CD4-positive, alpha-beta T cell treated with Interleukin-17A for 4 hours (primary cell): ENCODE measurements around the gene FAM107B.

ENCODE experiments used
- DNase-seq: peaks from one replicate; pipeline ENCODE4 v3.0.0-alpha.2; 2020; ENCODE audit warnings: mixed read lengths

The FAM107B gene

DNA sequence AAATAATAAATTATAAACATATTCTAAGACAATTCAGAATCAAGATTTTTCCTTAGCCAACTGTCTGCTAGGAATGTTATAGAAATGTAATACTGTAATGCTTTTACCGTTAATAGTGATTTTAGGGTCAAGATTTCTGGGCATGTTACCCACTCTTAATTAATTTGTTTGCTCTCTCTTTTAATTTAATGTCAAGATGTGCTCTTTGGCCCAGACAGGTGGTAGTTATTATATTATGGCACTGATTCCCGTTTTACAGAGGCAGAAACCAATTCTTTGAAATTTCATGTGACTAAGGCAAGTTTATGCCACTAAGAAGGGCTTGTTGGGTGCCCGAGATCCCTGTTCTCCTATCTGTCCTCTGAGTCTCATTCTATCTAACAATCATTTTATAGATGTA is 959 bp upstream of the FAM107B start:
- DNase-seq = no peak

DNA sequence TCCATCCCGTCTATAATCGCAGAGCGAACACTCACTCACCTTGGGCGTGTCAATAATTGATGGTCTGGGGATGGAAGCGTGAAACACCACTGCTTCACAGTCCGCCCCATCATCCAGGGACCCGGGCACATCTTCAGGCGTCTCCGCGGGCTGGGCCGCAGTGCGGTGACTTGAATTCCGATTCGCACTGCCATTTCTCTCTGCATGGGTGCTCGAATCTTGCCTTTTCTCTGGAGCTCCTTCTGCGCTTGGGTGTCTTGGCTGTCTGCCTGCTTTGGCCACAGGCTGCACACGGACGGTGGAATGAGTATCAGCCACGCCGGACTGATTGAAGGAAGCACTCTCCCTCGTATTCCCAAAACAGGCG is 500 bp downstream of the FAM107B start:
- no peak for DNase-seq

DNA sequence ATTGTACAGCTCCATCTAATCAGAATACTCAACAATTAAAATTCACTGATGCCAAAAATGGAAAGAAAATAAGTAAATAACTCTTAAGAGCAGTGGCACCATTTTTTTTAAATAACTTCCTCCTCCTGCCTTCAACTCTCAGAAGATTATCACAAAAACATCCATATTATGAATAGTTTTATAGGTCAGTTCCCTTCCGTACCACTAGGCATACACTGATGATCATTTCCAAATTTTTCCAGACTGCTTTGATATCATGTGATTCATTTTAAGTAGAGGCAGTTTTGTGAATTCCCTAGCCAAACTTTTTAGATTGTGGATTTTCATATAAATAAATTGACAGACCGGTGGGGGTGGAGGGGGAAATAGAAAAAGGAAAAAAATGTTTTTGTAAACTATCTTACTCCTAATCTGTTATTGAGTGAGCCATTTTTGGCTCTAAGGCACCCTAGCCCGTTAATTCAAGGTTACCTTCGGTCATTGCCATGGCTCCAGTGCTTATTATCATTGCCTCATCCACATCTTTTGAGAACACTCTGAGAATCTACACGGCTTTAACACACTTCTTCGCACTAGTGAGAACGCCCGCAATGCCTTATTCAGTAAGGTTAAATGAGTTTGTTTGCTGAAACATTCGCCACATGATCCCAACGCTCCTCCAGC is 1.0 kb downstream of the FAM107B start:
- no peak for DNase-seq

DNA sequence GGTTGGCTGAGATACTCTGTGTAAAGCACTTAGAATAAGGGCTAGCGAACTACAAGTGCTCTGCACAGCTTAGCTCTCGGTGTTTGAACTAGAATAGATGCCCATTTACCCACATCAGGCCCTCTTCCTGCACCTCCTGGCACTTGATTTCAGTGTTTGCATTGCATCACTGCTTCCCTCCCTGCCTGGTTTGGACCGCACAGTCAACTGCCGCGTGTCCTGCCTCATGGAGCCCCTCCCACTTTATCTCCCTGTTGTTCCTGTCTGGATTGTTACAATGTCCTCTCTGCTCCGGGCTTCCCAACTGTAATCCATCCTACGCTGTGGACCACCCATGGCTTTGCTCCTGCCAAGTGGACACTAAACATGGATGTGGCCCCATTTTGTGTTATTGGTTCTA is 2.3 kb downstream of the FAM107B start:
- DNase-seq = no peak

DNA sequence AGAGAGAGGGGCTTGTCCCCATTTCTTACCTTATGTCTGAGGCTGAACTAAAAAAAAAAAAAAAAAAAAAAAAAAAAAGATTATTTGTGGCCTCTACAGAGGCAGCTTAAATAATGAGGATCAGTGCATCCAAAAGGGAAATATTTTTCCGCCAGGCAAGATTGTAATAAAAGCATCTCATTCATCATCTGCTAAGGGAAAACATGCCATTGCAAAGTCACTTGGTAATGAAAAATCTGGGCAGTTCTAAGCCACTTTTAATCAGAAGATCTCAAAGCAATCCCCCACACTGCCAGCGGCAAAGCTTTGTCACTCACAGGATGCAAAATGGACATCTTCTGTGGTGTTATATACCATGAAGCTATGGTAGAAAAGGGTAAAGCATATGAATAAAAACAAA is 3.8 kb downstream of the FAM107B start:
- DNase-seq = no peak

DNA sequence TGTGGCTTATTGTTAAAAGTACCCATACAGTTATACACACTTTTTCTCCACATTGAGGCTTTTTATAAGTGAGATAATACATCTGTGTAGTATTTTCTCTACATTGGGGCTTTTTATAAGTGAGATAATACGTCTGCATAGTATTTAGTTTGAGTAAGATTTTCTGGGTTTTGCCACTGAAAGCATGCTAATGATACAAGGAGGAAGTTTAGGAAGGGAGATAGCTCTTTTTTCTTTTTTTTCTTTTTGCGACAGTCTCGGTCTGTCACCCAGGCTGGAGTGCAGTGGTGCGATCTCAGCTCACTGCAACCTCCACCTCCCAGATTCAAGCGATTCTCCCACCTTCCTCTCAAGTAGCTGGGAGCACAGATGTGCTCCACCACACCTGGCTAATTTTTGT is 13.3 kb downstream of the FAM107B start:
- no peak for DNase-seq

DNA sequence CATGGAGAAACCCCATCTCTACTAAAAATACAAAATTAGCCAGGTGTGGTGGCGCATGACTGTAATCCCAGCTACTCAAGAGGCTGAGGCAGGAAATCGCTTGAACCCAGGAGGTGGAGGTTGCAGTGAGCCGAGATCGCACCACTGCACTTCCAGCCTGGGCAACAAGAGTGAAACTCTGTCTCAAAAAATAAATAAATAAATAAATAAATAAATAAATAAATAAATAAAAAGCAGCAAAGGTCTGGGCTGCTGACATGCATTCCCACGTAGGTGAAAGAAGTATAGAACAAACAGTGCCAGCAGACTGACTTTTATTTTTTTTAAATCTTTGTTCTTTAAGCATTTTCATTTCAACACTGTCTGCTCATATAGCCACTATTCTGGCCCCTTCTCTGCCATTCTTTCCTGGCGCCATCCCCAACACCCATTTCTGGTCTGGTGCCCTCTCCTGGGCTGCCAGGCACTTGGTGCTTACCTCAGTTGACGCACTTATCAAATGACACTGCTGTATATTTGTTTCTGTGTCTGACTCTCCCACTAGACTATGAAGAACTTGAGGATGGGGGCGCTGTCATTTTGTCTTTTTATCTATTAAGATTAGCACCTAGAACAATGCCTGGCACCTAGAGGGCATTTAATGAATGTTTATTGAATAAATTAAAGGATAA is 15.6 kb downstream of the FAM107B start:
- peak; percentile 35 for DNase-seq

DNA sequence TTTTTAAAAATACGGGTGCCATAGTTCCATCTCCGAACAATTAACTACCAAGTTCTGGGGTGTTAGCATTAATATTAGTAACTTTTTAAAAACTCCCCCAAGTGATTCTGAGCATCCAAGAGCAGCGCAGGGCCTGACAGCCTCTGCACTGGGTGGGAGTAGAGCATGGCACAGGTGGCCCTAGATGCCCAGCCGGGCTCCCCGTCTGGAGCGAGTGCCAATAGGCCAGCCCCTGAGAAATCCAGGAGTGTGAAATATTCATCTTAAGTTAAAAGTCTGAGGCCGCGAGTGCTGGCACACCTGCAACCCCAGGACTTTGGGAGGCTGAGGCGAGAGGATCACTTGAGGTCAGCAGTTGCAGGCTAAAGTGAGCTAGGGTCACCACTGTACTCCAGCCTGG is 16.2 kb downstream of the FAM107B start:
- no peak for DNase-seq

DNA sequence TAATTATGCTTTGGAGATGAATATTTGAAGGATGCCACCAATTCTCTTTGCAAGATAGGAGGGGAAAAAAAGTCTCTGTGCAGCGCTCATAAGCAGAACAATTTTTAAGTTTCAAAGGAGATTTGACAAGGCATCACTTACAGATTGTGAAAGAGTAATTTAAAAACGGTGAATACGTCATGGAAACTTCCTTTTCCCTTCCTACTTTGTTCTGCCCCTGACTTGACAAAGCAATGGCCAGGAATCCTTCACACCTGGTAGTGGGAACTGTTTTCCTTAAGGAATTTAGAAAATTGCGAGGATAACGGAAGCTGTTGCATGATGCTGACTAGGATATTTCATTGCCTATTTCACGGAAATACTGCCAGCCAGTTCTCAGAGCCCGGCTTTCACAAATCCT is 16.7 kb downstream of the FAM107B start:
- DNase-seq = no peak

DNA sequence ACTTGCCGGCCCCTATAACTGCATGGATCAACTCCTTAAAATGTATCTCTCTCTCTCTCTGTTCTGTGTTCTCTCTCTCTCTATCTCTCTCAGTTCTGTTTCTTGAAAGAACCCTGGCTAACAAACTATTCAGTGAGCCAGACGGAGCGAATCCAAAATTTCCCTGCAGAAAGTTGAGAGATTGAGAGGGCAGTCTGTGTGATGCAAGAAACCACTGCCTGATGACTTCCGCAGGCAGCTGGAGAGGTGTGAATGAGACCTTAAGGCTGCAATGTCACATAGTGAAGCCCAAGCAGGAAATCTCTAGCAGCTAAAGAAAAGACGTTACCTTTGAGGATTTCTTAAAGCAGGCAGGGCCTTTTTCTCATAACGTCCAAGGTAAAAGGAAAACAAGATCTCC is 17.3 kb downstream of the FAM107B start:
- peak; percentile 18 for DNase-seq

DNA sequence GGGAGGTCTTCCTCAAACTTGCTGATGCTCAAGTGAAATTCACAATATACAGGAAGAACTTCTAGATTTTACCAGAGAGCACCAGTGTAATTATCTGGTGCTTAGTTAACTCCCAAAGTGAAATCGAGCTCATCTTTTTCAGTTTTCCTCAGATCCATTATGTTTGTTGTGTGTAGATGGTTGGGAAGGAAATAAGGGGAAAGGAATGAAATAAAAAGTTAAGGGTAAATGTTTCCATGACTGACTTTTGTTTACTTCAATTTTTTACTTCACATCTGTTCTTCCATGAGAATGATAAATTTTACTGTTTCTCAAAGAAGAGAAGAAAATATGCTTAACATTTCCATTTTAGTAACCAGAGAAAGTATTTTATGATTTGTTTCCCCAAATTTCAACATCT is 21.3 kb downstream of the FAM107B start:
- DNase-seq = no peak

DNA sequence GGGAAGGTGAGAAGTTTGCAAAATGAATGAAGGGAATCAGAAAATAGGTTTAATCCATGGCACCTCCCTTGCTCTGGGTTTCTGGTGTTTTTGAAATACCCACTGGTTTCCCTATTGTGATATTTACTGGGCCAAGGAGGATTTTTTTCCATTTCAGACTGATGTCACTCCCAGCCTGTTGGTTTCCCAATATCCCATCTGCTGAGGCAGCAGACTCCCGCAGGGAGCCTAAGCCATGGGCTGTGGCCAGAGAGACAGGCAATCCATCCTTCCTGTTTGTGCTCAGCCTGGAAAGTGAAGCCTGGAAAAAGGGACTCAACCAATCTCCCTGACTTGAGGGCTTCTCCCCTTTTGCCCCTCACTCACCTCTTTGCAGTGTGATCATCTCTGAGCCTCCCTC is 22.8 kb downstream of the FAM107B start:
- DNase-seq = no peak

DNA sequence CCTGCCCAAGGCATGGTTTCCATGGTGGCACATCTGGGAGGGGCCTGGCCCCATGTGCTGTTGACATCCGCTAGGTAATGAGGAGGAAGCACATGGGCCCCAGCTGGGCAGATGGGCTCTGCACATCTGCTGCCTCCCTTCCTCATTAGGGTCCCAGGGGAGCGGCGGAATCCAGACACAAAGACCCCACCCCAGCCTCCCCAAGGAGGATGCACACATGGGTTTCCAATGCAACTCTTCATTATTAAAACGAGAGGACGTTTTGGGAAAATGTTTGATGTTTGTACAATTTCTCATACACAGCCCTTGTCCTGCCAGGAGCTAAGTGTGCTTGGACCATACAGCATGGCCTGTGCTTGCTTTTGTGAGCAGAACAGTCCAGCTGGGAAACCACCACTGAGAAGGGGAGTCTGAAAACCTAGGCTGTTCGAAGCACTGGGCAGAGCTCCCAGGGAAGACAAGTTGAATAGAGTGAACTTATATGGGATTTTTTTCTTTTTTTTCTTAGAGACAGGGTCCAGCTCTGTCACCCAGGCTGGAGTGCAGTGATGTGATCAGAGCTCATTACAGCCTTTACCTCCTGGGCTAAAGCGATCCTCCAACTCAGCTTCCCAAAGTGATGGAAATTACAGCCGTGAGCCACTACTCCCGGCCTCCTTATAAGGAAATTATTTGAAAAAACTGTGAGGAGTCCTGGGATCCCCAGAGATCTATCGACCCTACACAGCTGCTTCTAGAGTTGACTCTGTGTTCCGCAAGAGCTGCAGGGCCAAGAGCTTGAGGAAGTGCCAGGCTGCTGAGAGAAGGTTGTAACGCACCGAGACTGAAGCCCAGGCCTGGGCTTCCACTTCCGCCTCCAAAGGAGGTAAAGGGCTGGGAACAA is 23.4 kb downstream of the FAM107B start:
- DNase-seq = no peak

DNA sequence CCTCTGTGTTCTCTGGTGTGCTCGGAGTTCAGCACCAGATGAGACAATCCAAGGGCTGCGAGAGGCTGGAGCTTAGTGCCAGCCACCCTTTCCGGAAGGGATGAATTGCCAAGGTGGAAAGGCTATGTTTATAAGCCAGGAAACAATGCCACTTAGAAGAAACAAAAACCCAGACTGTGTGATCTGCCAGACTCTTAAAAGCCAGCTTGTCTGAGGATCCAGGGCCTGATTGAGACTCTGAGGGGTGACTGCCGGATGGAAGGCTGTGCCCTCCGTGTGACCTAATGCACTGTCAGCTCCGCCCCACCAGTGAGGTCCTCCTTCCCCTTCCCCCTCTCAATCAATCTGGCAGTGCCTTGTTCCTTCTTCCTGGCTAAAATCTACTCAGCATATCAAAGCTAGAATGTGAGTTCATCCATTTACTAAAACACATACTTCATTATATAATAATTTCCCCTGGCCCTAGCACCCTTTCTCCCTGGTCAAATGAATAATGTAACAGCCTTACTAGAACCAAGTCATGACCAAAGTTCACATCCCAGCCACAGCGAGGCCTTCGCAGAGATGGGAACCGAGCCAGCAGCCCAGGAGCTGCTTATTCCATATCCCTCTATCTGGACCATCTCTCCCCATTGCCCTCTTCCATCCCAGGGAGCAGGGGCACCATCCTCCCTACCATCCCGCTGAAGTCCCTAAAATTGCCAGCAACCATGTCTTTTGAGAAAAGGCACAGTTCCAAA is 25.5 kb downstream of the FAM107B start:
- DNase-seq = no peak

DNA sequence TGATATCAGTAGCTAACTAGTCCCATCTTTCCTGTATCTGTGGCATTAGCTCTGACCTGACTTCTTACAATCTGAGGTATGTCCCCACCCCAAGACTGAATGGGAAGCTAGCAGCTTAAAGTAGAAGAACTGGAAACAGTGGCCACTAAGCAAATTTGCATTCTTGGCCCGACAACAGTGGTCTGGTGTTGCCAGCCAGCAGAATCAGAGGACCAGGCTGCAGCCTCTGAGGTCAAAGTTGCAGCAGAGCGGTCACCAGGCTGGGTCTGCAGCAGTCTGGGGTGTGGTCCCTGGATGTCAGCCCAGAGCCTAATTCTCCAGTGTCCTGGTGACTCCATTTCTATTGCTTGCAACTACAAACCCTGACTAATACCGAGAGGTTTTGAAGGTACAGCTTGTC is 26.3 kb downstream of the FAM107B start:
- DNase-seq = no peak

DNA sequence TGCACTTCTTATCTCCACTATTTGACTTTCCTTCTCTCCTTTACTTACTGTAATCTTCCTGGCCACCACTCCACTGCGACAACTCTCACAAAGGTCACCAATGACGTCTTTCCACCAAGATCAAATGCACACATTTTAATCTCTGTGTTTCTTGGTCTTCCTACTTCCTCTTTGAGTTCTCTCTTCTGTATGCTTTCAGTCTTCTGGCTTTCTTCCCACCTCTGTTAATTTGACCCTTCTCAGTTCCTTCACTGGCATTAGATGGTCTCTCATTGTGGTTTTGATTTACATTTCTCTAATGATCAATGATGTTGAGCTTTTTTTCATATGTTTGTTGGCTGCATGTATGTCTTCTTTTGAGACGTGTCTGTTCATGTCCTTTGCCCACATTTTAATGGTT is 31.9 kb downstream of the FAM107B start:
- DNase-seq = peak; percentile 14

DNA sequence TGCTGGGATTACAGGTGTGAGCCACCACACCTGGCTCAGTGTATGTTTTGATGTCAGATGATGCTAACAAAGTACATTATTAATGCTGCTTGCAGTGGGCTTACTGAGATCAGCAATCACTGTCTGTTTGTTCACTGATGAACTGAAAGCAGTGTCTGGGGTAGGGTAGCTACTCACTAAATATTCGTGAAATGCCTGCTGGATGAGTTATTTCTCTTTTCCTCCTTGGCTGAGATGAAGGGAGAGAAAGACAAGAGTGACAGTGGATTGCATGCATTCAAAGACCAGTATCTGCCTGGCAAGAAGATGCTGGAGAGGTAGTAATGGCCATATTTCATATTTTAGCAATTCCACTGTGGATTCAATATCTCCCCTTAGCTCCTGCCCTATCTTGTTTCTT is 32.3 kb downstream of the FAM107B start:
- DNase-seq = no peak

DNA sequence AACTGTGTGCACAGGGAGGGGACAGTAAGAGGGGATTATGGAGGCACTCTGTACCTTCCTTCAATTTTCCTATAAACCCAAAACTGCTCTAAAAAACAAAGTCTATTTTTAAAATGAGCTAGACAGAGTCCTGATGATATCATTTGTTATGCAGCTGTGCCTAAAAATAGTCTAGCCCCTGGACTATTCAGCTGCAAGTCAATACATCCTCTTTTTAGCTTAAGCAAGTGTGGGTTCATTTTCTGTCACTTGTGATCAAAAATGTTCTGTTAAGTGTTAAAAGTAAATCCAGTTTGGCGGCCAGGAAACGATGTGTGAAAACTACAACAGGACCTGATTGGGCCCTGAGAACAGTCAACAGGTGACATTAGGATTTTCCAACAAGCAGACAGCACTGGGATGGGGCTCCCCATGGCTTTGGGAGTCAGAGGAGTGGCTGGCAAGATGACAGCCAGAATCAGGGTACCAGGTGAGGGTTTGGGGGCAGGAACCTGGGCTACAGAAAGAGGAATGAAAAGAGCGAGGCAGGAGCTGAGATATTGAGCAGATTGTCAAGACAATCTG is 33.9 kb downstream of the FAM107B start:
- DNase-seq = no peak

DNA sequence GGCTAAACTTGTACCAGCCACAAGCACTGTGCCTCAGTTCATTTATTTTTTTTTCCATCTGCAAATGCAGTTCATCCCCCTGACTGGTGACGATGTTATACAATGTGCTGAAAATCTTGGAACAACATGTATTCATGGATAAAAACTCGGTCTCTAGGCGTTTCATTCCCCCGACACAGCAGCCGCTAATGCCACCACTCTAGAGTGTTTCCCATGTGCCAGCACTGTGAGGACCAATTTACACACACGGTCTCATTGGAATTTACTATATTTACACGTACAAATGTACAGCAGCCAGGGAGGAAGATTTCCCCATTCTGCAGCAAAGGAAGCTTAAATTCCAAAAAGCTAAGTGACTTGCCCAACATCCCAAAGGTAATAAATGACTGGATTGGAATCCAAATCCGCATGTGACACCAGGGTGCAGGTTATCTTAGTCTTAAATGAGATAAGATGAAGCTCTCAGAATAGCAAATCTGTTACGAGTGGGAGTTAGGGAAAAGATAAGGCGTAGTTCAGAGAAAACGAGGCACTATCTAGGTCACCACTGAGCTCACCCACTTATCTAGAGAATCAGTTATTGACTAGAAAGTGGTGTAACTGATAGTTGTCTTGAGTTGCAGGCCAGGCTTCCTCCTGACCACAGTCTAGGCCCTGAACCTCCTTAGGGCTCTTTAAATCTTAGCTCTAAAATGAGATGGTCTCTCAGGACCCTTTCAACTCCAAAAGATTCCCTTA is 36.7 kb downstream of the FAM107B start:
- DNase-seq = no peak

DNA sequence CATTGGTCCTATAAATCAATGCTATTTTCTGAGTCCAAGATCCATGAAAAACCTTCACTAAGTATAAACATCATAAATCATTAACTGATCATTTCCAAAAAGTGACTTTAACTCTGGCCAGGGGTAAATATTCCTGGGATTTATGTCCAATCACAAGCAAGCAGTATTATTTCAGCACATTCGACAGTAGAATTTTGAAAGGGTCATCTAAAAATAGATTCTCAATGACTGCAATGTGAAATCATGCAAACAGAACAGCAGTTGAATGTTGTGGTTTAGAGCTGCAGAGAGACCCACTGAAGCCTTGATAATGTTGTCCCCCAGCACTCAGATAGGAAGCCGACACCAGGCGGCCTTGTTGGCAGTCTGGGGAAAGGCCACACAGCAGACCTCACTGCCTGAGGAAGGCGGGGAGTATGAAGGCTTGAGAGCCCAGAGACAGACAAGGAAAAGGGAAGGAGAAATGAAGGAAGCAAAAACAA is 38.1 kb downstream of the FAM107B start:
- no peak for DNase-seq

DNA sequence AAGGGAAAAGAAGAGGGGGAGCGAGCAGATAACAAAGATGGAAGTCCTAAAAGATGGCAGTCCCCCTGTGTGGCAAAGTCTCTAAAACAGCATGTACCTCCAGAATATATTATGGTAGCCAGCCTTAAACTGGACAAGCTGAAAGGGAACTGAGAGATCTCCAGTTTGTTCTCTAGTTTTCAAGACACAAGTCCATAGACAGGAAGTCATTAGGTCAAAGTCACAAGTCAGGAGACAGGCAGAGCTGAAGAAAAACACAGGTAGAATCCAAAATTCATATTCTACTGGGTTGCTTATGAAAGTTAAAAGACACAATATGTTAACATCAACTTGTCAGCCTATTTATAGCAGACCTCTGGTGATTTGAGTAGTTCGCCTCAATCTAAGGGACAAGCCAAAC is 38.7 kb downstream of the FAM107B start:
- DNase-seq = no peak

DNA sequence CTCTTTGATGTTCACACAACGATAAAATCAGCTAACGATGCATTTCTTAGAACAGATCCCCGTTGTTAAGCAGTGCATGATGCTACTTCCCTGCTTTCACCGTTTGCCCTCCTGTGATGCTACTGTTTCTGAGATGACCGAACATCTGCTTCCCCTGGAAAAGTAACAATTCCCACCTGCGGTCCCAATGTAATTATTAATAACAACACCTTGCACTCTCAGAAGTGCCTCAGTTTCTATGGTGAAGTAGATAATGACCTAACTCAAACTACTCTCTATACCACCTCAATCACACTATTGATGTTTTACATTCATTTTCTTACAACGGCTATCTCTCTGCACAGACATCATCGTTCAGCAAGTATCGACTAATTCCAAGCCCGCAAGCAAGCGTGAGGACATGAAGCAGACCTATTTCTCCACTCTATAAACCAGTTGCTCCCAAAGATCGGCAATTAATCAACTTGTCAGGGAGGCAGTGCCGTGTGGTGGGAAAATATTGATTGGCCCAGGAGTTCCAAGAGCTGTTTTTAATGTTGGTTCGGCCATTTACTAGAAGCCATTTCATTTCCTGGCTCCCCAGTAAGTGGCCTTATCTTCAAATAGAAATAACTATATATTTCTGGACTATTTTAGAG is 42.7 kb downstream of the FAM107B start:
- DNase-seq = no peak
